ENCODE data around the gene SPSB3. TPM values are rescaled to one million over a fixed set of nuclear protein-coding genes. Genes with fewer than 3 reads are reported as not detected.

The SPSB3 gene
- total and polyA plus RNA-seq, 4 donors: 27.7 to 60.5 (median 37.8) TPM

- WGBS: 97% methylated on average over 29 of the region's 29 CpGs
- H3K4me1 ChIP-seq (ENCODE audit: control insufficient read depth in 4 of 4, insufficient read depth in 4 of 4, low read length in 3 of 4): no peaks in the 10 kb centered on the region
- no peak for DNase-seq (ENCODE audit: low spot score)
- H3K9me3 ChIP-seq (ENCODE audit: control insufficient read depth in 4 of 4, low read length in 3 of 4): no peaks in the 10 kb centered on the region
- H3K36me3 ChIP-seq (ENCODE audit: control insufficient read depth in 4 of 4, insufficient read depth in 3 of 4, low read depth in 1 of 4, low read length in 3 of 4): peaks cover 4 to 54% (median 31%) of the 10 kb centered on the region in 4 donors
- no peak for TF ChIP-seq ZBTB33 (IDR thresholded peaks at IDR 0.05)
- no peak for TF ChIP-seq NR2F2 (IDR thresholded peaks at IDR 0.05)
- H3K27ac ChIP-seq (ENCODE audit: low read depth in 1 of 2, low read length in 2 of 2): no peak overlapping the region
- no peak overlapping the region for H3K4me3 ChIP-seq (ENCODE audit: low read depth in 1 of 3, low read length in 3 of 3)
- H3K9ac ChIP-seq (ENCODE audit: low read depth in 1 of 2, low read length in 2 of 2): no peak overlapping the region
- H3K27me3 ChIP-seq (ENCODE audit: control insufficient read depth in 4 of 4, insufficient read depth in 4 of 4, low read length in 3 of 4): no peaks in the 10 kb centered on the region
These were observed 32.9 kb downstream of the SPSB3 start for GRCh38 chr16:1749152-1750117.

GRCh38 chr16:1747934-1748333 is 34.4 kb downstream of the SPSB3 start:
- H3K9me3 ChIP-seq (ENCODE audit: control insufficient read depth in 4 of 4, low read length in 3 of 4): no peaks in the 10 kb centered on the region
- no peaks in the 10 kb centered on the region for H3K27me3 ChIP-seq (ENCODE audit: control insufficient read depth in 4 of 4, insufficient read depth in 4 of 4, low read length in 3 of 4)
- no peak for DNase-seq (ENCODE audit: low spot score)
- H3K9ac ChIP-seq (ENCODE audit: low read depth in 1 of 2, low read length in 2 of 2): no peak overlapping the region
- 94% methylated on average over 11 of the region's 11 CpGs for WGBS
- peaks cover 7 to 65% (median 31%) of the 10 kb centered on the region in 4 donors for H3K36me3 ChIP-seq (ENCODE audit: control insufficient read depth in 4 of 4, insufficient read depth in 3 of 4, low read depth in 1 of 4, low read length in 3 of 4)
- H3K27ac ChIP-seq (ENCODE audit: low read depth in 1 of 2, low read length in 2 of 2): no peak overlapping the region
- H3K4me3 ChIP-seq (ENCODE audit: low read depth in 1 of 3, low read length in 3 of 3): no peak overlapping the region
- TF ChIP-seq CTCF (IDR thresholded peaks at IDR 0.05; ENCODE audit: low read depth, low read length, missing input control) (no peak), TAF1 (conservative IDR thresholded peaks at IDR 0.05) (no peak), ATF3 (IDR thresholded peaks at IDR 0.05) (no peak), EGR1 (IDR thresholded peaks at IDR 0.05; ENCODE audit: low read depth in 2 of 2) (no peak), NR2F2 (IDR thresholded peaks at IDR 0.05) (no peak)
- H3K4me1 ChIP-seq (ENCODE audit: control insufficient read depth in 4 of 4, insufficient read depth in 4 of 4, low read length in 3 of 4): no peaks in the 10 kb centered on the region

- H3K9me3 ChIP-seq (ENCODE audit: control insufficient read depth in 4 of 4, low read length in 3 of 4): no peaks in the 10 kb centered on the region
- H3K36me3 ChIP-seq (ENCODE audit: control insufficient read depth in 4 of 4, insufficient read depth in 3 of 4, low read depth in 1 of 4, low read length in 3 of 4): peaks cover 6 to 60% (median 28%) of the 10 kb centered on the region in 4 donors
- DNase-seq (ENCODE audit: low spot score): no peak
- H3K27ac ChIP-seq (ENCODE audit: low read depth in 1 of 2, low read length in 2 of 2): no peak overlapping the region
- no peaks in the 10 kb centered on the region for H3K4me1 ChIP-seq (ENCODE audit: control insufficient read depth in 4 of 4, insufficient read depth in 4 of 4, low read length in 3 of 4)
- no peak overlapping the region for H3K4me3 ChIP-seq (ENCODE audit: low read depth in 1 of 3, low read length in 3 of 3)
- no peak overlapping the region for H3K9ac ChIP-seq (ENCODE audit: low read depth in 1 of 2, low read length in 2 of 2)
- H3K27me3 ChIP-seq (ENCODE audit: control insufficient read depth in 4 of 4, insufficient read depth in 4 of 4, low read length in 3 of 4): no peaks in the 10 kb centered on the region
- WGBS: 96% methylated on average over 31 of the region's 31 CpGs
- TF ChIP-seq RXRA (IDR thresholded peaks at IDR 0.05) (no peak), MAX (IDR thresholded peaks at IDR 0.05) (no peak), HNF4G (IDR thresholded peaks at IDR 0.05) (no peak), FOXA1 (IDR thresholded peaks at IDR 0.05) (no peak), RAD21 (IDR thresholded peaks at IDR 0.05) (no peak), CTCF (IDR thresholded peaks at IDR 0.05; ENCODE audit: low read depth, low read length, missing input control) (no peak), GABPA (IDR thresholded peaks at IDR 0.05 in 1 of 2, conservative IDR thresholded peaks at IDR 0.05 in 1 of 2) (no peak), ZBTB33 (IDR thresholded peaks at IDR 0.05) (no peak), SP1 (IDR thresholded peaks at IDR 0.05) (no peak), FOXA2 (IDR thresholded peaks at IDR 0.05) (no peak), EGR1 (IDR thresholded peaks at IDR 0.05; ENCODE audit: low read depth in 2 of 2) (no peak), YY1 (IDR thresholded peaks at IDR 0.05) (no peak)
These were observed 35.6 kb downstream of the SPSB3 start for GRCh38 chr16:1746693-1747195.

Measured in liver (tissue), 9 donors.